ENCODE results near the gene TTC24. TPM values are rescaled to one million over a fixed set of nuclear protein-coding genes. Genes with fewer than 3 reads are reported as not detected.

The TTC24 gene
- total and polyA plus RNA-seq, 2 experiments from 2014 or later = not detected

DNA sequence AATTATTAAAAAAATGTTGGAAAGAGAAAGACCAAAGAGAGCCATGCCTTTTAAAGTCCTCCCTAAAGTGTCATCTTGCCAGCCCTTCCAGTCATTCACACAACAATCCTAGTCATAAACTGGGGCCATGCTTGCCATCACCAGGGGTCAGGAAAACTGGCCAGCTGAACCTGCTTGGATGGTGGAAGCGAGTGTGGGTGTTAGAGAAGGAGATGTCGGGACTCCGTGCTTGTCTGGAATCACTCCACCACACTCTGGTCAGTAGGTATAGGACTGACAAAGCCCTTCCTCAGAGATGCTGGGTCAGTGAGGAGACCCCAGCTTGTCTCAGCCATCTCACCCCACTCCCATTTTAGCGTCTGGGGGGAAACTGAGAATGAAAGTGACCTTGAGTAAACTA is 36.4 kb downstream of the TTC24 start:
- H3K4me3 ChIP-seq = no peak overlapping the region
- no peak for DNase-seq (ENCODE audit: low spot score)
- H3K79me2 ChIP-seq = no peaks in the 10 kb centered on the region
- no peaks in the 10 kb centered on the region for H3K9me2 ChIP-seq (replicated peaks; ENCODE audit: insufficient read depth)
- WGBS (ENCODE audit: low lambda C conversion rate, missing lambda C conversion rate) = 47% methylated on average over 4 of the region's 4 CpGs
- H3K9me3 ChIP-seq (ENCODE audit: low read depth) = no peaks in the 10 kb centered on the region
- H3K27me3 ChIP-seq = peaks cover 23% of the 10 kb centered on the region
- no peaks in the 10 kb centered on the region for H3K36me3 ChIP-seq (replicated peaks; ENCODE audit: insufficient read depth, low read depth)
- H2AFZ ChIP-seq = no peak overlapping the region
- no peak for TF ChIP-seq EZH2 (IDR thresholded peaks at IDR 0.05; ENCODE audit: borderline replicate concordance)
- TF ChIP-seq, protein P1, sequence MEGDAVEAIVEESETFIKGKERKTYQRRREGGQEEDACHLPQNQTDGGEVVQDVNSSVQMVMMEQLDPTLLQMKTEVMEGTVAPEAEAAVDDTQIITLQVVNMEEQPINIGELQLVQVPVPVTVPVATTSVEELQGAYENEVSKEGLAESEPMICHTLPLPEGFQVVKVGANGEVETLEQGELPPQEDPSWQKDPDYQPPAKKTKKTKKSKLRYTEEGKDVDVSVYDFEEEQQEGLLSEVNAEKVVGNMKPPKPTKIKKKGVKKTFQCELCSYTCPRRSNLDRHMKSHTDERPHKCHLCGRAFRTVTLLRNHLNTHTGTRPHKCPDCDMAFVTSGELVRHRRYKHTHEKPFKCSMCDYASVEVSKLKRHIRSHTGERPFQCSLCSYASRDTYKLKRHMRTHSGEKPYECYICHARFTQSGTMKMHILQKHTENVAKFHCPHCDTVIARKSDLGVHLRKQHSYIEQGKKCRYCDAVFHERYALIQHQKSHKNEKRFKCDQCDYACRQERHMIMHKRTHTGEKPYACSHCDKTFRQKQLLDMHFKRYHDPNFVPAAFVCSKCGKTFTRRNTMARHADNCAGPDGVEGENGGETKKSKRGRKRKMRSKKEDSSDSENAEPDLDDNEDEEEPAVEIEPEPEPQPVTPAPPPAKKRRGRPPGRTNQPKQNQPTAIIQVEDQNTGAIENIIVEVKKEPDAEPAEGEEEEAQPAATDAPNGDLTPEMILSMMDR (IDR thresholded peaks at IDR 0.05; ENCODE audit: poor library complexity) = no peak
- TF ChIP-seq EZH2phosphoT487 (IDR thresholded peaks at IDR 0.05; ENCODE audit: low read depth, severe bottlenecking, unreplicated experiment) = no peak
- no peaks in the 10 kb centered on the region for H4K20me1 ChIP-seq (ENCODE audit: insufficient read depth, poor library complexity, severe bottlenecking)
- peak overlapping the region; percentile 51 for H3K4me2 ChIP-seq
- H3K4me1 ChIP-seq (ENCODE audit: insufficient read depth) = peaks cover 11% of the 10 kb centered on the region
- H3K27ac ChIP-seq = peak overlapping the region; percentile 43

- Histone ChIP-seq H3K36me3 (replicated peaks; ENCODE audit: insufficient read depth, low read depth) (no peaks in the 10 kb centered on the region), H3K27ac (peak overlapping the region; percentile 43), H4K20me1 (ENCODE audit: insufficient read depth, poor library complexity, severe bottlenecking) (no peaks in the 10 kb centered on the region), H3K4me2 (peak overlapping the region; percentile 51), H3K79me2 (no peaks in the 10 kb centered on the region), H3K9me3 (ENCODE audit: low read depth) (no peaks in the 10 kb centered on the region), H3K9me2 (replicated peaks; ENCODE audit: insufficient read depth) (no peaks in the 10 kb centered on the region), H2AFZ (no peak overlapping the region), H3K27me3 (peaks cover 28% of the 10 kb centered on the region), H3K4me3 (no peak overlapping the region), H3K4me1 (ENCODE audit: insufficient read depth) (peaks cover 11% of the 10 kb centered on the region)
- DNase-seq (ENCODE audit: low spot score) = peak; percentile 74
- no peak for TF ChIP-seq EZH2 (IDR thresholded peaks at IDR 0.05; ENCODE audit: borderline replicate concordance)
- TF ChIP-seq EZH2phosphoT487 (IDR thresholded peaks at IDR 0.05; ENCODE audit: low read depth, severe bottlenecking, unreplicated experiment) = no peak
- TF ChIP-seq, protein P1 (IDR thresholded peaks at IDR 0.05; ENCODE audit: poor library complexity) = no peak
- WGBS (ENCODE audit: low lambda C conversion rate, missing lambda C conversion rate) = 11% methylated on average over 5 of the region's 5 CpGs
Observed at GRCh38 chr1:156616463-156616862, 36.9 kb downstream of the TTC24 start.

- no peak within 1 kb of the TSS for H3K4me2 ChIP-seq
- DNase-seq (ENCODE audit: low spot score) = peak; percentile 55
- no peak within 1 kb of the TSS for H3K4me3 ChIP-seq
- H4K20me1 ChIP-seq (ENCODE audit: insufficient read depth, poor library complexity, severe bottlenecking) = no peaks in the 10 kb centered on the region
- H2AFZ ChIP-seq = no peak within 1 kb of the TSS
- H3K27ac ChIP-seq = no peak within 1 kb of the TSS
- TF ChIP-seq, protein P1 (IDR thresholded peaks at IDR 0.05; ENCODE audit: poor library complexity) = peak; percentile 38
- no peak for TF ChIP-seq EZH2phosphoT487 (IDR thresholded peaks at IDR 0.05; ENCODE audit: low read depth, severe bottlenecking, unreplicated experiment)
- TF ChIP-seq EZH2 (IDR thresholded peaks at IDR 0.05; ENCODE audit: borderline replicate concordance) = no peak
- peaks cover 50% of the 10 kb centered on the region for H3K27me3 ChIP-seq
- no peaks in the 10 kb centered on the region for H3K79me2 ChIP-seq
- H3K36me3 ChIP-seq (replicated peaks; ENCODE audit: insufficient read depth, low read depth) = no peaks in the 10 kb centered on the region
- WGBS (ENCODE audit: low lambda C conversion rate, missing lambda C conversion rate) = 11% methylated on average over 7 of the region's 7 CpGs
- peaks cover 14% of the 10 kb centered on the region for H3K4me1 ChIP-seq (ENCODE audit: insufficient read depth)
- no peaks in the 10 kb centered on the region for H3K9me2 ChIP-seq (replicated peaks; ENCODE audit: insufficient read depth)
- no peaks in the 10 kb centered on the region for H3K9me3 ChIP-seq (ENCODE audit: low read depth)
Observed at GRCh38 chr1:156618853-156619581, 39.5 kb downstream of the TTC24 start, which contains the start of gene HAPLN2. TSS of gene HAPLN2 (plus strand) at chr1:156619415. CDS start at chr1:156623491, 4,076 bp downstream.

Measured in hepatocyte (in vitro differentiated cells).